ENCODE measurements around the gene PHF10.

GRCh38 chr6:169663468-169663867 lies 60.8 kb downstream of the PHF10 start:
- TF ChIP-seq POLR2A (IDR thresholded peaks at IDR 0.05), result no peak
- no peak for TF ChIP-seq CTCF (IDR thresholded peaks at IDR 0.05)
